HG02884 (cell line): Measurements from ENCODE around the gene SLC22A5.

Experiments
- ATAC-seq: cut with Tn5 transposase; IDR thresholded peaks from one replicate; pipeline ENCODE4 v1.9.1; 2021; ENCODE audit warnings: mild to moderate bottlenecking, moderate library complexity; ENCODE audit not compliant: unreplicated experiment

The SLC22A5 gene

DNA sequence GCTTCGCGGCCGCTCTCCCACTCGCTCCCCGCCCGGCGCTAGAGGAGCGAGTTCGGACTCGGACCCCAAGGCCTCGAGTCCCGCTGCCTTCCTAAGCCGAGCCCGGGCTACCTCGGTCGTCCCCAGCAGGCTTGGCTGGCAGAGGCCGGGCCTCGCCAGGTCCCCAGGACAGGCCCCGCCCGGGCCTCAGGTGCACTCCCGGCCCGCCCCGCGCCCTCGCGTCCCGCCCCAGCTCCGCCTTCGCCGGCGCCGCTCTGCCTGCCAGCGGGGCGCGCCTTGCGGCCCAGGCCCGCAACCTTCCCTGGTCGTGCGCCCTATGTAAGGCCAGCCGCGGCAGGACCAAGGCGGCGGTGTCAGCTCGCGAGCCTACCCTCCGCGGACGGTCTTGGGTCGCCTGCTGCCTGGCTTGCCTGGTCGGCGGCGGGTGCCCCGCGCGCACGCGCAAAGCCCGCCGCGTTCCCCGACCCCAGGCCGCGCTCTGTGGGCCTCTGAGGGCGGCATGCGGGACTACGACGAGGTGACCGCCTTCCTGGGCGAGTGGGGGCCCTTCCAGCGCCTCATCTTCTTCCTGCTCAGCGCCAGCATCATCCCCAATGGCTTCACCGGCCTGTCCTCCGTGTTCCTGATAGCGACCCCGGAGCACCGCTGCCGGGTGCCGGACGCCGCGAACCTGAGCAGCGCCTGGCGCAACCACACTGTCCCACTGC lies at the start of gene SLC22A5:
TSS of gene SLC22A5 (plus strand) at position 237 of the 707 bp plus-strand sequence. CDS start at position 500, 263 bp downstream.
- peak; percentile 84 for ATAC-seq

DNA sequence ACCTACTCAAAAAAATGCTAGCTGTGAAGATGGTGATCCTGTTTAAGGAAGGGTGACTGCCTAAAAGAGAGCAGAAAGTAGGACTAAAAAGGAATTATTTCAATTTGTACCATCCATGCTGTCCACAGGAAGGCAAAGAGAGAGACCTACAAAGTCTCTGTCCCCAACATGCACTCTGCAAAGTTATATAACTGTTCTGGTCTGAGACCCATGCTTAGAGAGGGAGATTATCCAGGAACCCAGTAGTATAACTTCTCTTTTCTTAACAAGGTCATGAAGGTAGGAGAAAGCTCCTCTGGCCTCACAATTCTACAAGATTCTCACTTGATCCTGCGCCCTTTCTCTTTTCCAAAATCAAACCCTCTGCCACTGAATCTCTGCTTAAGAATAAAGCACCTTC lies 49.5 kb upstream of the SLC22A5 start:
- ATAC-seq: no peak

DNA sequence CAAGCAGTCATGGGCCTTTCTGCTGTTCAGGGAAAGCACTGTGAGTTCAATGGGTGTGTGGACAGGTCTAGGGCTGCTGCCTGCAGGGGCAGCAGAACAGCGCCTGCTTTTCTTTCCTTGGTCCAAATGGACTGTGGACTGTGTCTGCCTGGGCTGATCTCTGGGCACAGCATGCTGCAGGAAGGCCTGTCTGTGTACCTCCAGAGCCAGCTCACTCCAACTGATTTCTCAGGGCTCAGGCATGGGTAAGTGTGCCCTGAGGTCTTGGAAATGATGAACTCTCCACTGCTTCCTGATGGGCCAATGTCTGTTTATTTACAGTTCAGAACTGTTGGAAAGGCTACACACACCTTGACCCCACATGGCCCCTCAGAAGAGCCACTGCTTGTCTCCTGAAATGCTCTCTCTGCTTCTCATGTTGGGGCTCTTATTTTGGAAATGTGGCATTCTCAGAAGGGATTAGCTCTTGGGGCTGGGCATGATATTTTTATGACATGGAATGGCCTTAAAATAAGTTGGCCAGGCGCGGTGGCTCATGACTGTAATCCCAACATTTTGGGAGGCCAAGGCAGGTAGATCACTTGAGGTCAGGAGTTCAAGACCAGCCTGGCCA lies 48.3 kb upstream of the SLC22A5 start:
- ATAC-seq: no peak

DNA sequence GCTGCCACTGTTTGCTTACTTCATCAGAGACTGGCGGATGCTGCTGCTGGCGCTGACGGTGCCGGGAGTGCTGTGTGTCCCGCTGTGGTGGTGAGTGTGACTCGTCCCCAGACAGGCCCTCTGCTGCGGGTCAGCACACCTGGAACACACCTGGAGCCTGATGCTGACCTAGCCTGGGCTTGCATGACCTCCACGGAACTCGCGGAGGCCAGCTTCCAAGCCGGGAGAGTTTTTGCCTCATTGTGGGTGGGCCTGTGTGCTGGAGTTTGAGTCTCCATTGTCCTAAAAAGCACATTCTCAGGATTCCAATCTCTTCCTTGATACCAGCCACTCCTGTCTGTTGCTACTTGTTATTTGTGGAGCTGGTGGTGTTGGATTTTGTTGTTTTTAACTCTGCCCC lies 47.2 kb upstream of the SLC22A5 start:
- ATAC-seq: no peak

DNA sequence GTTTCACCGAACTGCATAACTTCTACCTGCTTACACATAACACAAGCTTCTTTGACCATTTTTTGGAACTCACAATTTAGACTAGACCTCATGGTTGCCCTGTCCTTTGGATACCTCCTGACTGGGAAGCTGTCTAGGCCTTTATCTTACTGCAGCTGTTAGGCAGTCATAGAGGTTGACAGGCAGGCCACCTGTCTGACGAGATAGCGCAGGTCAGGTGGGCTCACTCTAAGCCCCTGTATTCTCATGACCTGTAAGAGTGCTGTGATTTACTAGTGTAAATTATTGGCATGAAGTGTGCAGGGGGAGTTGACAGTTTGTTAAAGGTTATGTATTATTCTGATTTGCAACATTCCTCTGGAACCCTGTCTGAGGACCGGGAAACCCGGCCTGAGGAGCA lies 46.3 kb upstream of the SLC22A5 start:
- no peak for ATAC-seq

DNA sequence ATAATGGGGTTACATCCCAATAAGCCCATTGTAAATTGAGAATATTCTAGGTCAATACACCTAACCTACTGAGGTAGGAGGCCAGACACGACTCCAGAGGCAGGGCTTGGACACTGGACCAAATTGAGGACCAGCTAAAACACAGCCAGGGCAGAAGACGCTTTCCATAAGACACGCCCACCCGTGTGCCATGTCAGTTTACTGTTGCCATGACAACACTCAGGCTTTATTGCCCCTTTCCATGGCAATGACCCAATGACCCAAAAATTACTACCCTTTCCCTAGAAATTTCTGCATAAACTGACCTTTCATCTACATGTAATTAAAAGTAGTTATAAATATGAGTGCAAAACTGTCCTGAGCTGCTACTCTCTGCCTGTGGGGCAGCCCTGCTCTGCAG lies 43.8 kb upstream of the SLC22A5 start:
- no peak for ATAC-seq

DNA sequence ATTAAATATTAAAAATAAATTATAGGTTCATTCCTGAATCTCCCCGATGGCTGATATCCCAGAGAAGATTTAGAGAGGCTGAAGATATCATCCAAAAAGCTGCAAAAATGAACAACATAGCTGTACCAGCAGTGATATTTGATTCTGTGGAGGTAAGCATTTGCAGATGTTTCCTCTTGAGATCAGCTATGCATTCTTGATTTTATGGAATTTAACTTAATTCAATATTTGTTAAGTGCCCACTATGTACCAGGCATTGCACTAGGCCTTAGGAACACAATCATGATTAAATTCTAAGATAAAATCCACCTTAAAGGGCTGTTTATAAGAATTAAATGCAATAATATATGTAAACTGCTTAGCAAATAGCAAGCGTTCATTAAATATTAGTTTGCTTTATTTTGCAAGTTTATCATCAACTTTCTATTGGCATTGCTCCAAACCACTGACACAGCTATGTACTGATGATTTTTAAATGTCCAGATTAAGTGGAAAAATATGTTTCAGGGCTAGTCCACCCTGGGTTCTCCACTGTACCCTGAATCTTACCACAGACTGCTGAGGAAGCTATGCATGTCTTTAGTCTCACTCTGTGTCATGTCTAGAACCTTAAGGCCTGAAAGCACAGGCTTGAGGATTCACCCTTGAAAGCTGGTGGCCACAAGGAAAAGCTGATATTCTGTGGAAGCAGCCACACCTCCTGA lies 42.1 kb upstream of the SLC22A5 start:
- no peak for ATAC-seq

DNA sequence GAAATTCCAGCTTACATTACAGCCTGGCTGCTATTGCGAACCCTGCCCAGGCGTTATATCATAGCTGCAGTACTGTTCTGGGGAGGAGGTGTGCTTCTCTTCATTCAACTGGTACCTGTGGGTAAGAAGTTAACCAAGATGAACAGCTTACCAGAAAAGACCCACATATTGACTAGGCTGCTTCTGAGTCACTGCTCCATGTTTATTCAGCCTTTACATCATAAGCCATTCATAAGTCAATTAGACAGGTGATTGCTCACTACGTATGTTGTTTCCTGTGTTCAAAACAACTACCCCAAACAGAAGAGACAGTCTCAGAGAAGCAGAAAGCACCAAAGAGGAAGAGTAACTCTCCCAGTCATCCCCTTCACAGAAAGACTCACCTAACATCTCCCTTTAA lies 34.7 kb upstream of the SLC22A5 start:
- ATAC-seq: no peak

DNA sequence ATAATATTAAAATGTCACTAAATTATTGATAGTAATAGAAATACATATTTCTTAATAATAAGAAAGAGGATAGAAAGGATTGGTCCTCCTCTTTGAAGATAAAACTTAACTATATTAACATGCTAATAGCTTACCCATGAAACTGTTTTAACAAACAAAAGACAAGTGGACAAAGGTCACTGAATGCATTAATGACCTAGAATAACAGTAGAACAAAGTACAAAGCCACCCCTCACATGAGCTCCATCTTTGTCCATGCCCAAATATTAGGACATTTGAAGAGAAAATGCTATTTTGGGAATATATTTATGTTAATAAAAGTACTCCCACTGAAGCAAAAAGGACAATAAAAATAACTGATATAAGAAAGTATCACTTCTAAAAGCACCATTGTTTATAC lies 34.1 kb upstream of the SLC22A5 start:
- ATAC-seq: no peak

DNA sequence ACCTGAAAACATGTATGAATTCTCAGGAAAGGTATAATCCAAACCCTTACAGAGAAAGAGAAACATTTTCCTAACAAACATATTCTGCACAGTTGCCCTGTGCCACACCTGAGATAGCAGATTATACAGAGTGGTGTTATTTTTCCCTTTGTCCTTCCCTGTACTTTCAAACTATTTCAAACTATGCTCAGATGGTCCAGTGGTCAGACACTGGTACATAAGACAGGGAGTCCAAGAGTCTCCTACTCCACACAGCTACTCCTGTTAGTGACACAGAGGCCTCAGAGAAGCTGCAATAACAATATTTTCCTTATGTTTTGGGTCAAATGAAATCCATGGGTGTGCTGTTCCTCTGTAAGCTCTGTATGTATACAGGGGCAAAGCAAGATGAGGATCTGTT lies 30.0 kb upstream of the SLC22A5 start:
- ATAC-seq: no peak

DNA sequence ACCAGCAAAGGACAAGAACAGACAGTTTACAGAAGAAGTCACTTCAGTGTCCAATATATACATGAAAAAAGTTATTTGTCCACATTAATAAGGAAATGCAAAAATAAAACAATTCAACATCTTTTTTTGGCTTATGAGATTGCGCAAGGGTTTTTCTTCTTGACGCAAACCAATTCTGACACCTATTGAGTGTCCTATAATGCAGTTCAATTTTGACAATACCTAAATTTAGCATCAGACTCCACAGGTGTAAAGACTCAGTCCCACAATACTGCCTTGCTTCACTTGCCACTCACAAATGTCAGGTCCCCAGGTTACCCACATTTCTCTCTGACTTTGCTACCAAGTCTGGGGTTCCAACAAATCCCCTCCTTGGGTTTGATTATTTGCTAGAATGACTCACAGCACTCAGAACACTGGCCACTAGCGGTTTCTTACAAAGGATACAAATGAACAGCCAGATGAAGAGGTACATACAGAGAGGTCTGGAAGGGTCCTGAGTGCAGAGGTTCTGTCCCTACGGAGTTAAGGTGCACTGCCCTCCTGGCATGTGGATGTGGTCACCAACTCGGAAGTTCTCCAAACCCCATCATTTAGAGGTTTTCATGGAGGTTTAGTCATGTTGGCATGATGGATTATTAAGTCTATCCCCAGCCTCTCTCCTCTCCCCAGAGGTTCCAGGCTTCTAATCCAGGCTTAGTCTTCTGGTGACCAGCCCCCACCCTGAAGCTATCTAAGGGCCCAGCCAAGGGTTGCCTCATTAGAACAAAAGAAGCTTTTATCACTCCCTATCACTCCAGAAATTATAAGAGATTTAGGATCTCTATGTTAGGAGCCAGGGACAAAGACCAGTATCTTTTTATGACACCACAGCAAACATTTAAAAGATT lies 27.0 kb upstream of the SLC22A5 start:
- ATAC-seq: no peak

DNA sequence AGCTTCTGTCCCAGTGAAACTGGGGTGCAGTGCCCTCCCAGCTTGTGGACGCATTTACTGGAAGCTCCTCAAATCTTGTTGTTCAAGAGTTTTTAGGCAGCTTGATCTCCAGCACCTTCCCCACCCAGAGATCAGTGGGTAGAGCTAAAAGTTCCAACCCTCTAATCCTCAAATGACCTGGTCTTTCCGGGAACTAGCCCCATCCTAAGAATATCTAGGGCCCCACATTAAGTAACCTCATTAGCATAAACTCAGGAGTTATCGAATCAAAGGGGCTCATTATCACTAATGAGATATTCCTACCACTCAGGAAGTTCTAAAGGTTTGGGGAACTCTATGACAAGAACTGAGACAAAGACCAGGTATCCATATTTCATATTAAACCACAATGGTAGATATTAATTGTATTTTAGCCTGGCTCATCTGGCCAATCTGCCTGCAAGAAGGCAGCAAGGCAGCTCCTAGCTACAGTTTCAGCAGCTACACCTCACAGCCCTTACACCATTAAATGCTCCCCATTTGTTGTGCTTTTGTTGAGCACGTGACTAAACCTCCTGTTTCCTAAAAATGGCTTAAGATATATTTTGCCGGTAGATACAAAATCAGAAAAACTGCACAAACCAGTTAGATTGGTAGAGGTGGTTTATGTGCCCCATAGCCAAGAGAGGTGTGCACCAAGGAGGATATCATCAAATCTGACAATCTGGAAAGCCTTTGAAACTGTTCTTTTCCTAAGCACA lies 24.6 kb upstream of the SLC22A5 start:
- ATAC-seq: no peak

DNA sequence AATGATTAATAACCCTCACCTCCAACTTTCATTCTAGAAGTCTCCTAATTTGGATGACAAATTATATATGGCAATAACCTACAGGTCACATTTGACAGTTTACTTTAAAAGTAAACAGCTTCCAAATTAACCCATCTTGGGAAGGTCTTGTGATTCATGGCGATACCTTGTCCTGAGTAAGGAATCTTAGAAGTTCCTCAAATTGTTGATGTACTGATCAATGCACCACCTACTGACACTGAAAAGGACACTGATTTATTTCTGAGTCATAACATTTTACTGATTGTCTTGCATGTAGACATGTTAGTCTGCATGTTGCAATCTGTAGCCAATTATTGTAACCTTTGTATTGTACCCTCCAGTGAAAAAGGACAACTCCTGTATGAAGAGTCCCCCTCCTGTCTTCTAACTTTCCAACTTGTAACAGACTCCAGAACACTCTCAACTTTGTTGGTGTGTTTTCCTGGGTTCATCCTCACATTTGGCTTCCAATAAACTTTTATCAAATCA lies 16.0 kb upstream of the SLC22A5 start:
- ATAC-seq: no peak

DNA sequence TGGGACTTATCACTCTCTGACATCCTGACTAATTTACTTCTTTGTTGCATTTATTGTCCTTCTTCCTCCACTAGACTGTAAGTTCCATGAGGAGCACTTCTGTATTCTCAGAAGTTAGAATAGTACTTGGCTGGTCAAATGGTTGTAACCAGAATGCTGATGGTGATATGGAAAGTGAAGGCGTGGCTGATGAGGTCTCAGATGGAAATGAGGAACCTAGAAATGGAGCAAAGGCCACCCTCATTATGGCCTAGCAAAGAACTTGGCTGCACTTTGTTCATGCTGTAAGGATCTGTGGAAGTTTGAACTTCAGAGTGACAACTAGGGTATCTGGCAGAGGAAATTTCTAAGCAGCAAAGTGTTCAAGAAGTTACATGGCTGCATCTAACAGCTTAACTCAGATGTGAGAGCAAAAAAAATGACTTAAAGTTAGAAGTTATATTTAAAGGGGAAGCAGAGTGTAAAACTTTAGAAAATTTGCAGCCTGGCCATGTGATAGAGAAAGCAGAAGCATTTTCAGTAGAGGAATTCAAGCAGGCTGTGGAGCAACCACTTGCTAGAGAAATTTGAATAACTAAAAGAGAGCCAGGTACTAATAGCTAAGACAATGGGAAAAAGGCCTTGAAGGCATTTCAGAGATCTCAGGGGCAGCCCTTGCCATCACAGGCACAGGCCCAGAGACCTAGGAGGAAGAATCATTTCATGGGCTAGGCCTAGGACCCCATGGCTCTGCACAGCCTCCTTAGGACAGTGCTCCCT lies 14.9 kb upstream of the SLC22A5 start:
- no peak for ATAC-seq

DNA sequence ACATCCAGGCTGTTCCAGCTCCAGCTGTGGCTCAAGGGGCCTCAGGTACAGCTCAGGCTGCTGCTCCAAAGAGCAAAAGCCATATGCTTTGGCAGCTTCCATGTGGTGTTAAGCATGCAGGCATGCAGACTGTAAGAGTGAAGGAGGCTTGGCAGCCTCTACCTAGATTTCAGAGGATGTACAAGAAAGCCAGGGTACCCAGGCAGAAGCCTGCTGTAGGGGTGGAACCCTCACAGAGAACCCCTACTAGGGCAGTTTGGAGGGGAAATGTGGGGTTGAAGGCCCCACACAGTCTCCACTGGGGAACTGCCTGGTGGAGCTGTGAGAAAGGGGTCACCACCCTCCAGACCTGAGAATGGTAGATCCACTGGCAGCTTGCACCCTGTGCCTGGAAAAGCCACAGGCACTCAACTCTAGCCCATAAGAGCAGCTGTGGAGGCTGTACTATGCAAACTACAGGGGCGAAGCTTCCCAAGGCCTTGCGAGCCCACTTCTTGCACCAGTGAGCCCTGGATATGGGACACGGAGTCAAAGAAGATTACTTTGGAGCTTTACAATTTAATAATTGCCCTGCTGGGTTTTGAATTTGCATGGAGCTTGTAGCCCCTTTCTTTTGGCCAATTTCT lies 14.3 kb upstream of the SLC22A5 start:
- ATAC-seq: no peak

DNA sequence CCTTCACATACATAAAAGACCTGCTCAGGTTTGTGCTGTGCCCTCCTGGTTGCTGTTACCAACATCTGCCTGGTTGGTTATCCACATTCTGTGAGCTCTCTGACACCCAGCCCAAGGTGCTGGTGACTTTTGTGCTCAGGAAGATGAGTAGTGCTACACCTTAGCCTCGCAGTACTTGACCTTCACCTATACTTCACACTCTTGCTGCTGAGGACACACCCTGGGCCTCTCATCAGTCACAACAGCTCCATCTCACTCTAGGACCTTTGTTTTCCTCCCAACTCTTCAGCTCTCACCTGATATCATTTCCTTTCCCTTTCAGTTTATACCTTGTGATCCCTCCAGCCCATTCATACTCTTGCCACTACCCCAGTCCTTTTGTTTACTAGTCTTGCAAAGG lies 10.7 kb upstream of the SLC22A5 start:
- ATAC-seq: no peak

DNA sequence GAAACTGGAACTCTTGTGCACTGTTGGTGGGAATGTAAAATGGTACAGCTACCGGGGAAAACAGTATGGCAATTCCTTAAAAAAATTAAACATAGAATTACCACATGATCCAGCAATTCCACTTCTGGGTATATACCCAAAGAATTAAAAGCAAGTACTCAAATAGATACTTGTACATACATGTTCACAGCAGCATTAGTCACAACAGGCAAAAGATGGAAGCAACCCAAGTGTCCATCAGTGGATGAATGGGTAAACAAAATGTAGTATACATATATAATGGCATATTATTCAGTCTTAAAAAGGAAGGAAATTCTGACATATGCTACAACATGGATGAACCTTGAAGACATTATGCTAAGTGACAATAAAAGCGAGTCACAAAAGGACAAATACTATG lies 7.4 kb upstream of the SLC22A5 start:
- ATAC-seq: no peak

DNA sequence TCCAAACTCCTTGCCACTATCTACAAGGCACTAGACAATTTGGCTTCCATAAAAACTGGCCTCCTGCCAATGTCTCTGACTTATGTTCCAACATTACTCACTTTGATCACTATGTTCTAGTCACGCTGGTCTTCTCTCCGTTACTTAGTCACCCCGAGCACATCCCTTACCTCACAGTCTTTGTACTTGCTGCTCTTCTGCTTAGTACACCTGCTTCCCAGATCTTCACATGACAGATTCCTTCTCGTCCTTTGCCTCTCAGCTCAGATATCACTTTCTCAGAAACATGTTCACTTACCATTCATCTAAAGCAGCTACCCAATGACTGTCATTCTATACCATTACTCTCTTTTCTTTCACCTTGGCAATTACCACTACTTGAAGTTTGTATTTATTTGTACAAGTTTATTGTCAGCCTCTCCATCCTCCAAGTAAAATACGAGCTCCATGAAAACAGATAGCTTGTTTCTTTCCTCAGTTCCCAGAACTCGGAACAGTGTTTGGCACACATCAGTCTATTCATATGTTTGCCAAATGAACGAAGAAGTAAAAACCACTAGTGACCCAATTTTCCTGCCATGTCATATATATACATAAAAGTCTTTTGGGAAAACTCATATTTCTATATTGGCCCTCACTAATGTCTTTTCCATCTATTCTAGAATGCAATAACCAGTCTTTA lies 5.9 kb upstream of the SLC22A5 start:
- ATAC-seq: no peak

DNA sequence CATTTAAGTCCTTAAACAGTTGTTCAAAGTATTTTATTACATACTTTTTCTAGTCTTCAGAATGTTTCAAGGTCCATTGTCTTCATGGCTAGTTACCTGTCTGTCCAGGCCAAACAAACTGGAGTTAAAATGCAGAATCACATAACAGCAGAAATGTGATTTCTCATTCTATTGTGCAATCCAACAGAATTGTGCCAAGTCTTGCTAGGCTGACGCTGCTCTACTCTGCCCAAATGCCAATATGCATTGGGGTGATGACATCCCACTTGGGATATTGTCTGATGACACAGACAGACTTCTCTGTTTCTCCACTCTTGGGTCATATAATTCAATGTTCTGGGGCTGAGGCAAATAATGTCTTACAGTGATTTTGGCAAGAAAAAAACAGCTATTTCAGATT lies 5.2 kb upstream of the SLC22A5 start:
- ATAC-seq: no peak
